OCI-LY1 (cell line): ENCODE data around the gene TMEM130.

Source experiments
- CTCF ChIP-seq: fragments of 200-600 bp; sonication (generic), shearing (Covaris generic); IDR thresholded peaks from 2 replicates; pipeline ENCODE4 v1.5.1; 2017; ENCODE audit warnings: mild to moderate bottlenecking, antibody characterized with exemption, low read length, moderate library complexity, mixed read lengths
- EZH2 ChIP-seq: fragments of 200-600 bp; sonication (generic), shearing (Covaris generic); IDR thresholded peaks from 2 replicates; pipeline ENCODE4 v1.8.0; 2017; ENCODE audit warnings: borderline replicate concordance, mixed run types, mild to moderate bottlenecking, antibody characterized with exemption, low read length, moderate library complexity, mixed read lengths

GRCh38 chr7:98866351-98866750 lies 3.5 kb downstream of the TMEM130 start:
- no peak for TF ChIP-seq CTCF
- no peak for TF ChIP-seq EZH2
